Spleen (tissue), 11 donors: ENCODE results near the gene NIPA2. TPM values are rescaled to one million over a fixed set of nuclear protein-coding genes. Genes with fewer than 3 reads are reported as not detected.
"Not testable (repeated sequence)": the region's sequence is repeated elsewhere in the genome, so short reads cannot be mapped to it uniquely, and the experiment has no call there.

Source experiments
- DNase-seq: peaks from one replicate; pipeline ENCODE4 v3.0.0-alpha.2; 2020
- H3K27ac ChIP-seq, 8 donors: fragments of 200-600 bp; sonication (generic) in 7 of 8; 1 replicate in 4 of 8; 2 replicates in 4 of 8; pipeline versions ENCODE4 v1.5.0 to v1.8.0; 2016 to 2021; ENCODE audit warnings: inconsistent platforms in 4 of 8, mild to moderate bottlenecking in 4 of 8, moderate library complexity in 1 of 8
- H3K27me3 ChIP-seq, 7 donors: fragments of 200-600 bp; sonication (generic) in 6 of 7; replicated peaks in 1 of 7; 1 replicate in 4 of 7; 2 replicates in 3 of 7; pipeline versions ENCODE4 v1.5.0 to v1.8.0; 2016 to 2021; ENCODE audit warnings: inconsistent platforms in 3 of 7, mild to moderate bottlenecking in 1 of 7
- H3K36me3 ChIP-seq, 6 donors: fragments of 200-600 bp; sonication (generic) in 5 of 6; 1 replicate in 4 of 6; 2 replicates in 2 of 6; pipeline versions ENCODE4 v1.5.0 to v1.8.0; 2016 to 2021; ENCODE audit warnings: inconsistent platforms in 2 of 6
- H3K4me1 ChIP-seq, 6 donors: fragments of 200-600 bp; sonication (generic) in 5 of 6; 1 replicate in 3 of 6; 2 replicates in 3 of 6; pipeline versions ENCODE4 v1.5.0 to v1.8.0; 2016 to 2021; ENCODE audit warnings: inconsistent platforms in 3 of 6
- H3K4me3 ChIP-seq, 8 donors: fragments of 200-600 bp; sonication (generic) in 7 of 8; 1 replicate in 4 of 8; 2 replicates in 4 of 8; pipeline versions ENCODE4 v1.5.0 to v1.8.0; 2016 to 2021; ENCODE audit warnings: inconsistent platforms in 4 of 8, mild to moderate bottlenecking in 4 of 8, moderate library complexity in 2 of 8
- H3K9me3 ChIP-seq, 8 donors: fragments of 200-600 bp; sonication (generic) in 7 of 8; 1 replicate in 4 of 8; 2 replicates in 4 of 8; pipeline versions ENCODE4 v1.5.0 to v1.8.0; 2016 to 2021; ENCODE audit warnings: inconsistent platforms in 4 of 8
- CTCF ChIP-seq, 11 experiments: fragments of 200-600 bp in 7 of 11; fragments of 450-650 bp in 4 of 11; sonication (generic) in 4 of 11; IDR thresholded peaks in 8 of 11; conservative IDR thresholded peaks in 3 of 11; 1 replicate in 7 of 11; 2 replicates in 4 of 11; pipeline versions ENCODE4 v1.4.0 to v1.8.0; 2016 to 2021; ENCODE audit warnings: antibody characterized with exemption in 11 of 11, inconsistent platforms in 4 of 11, mild to moderate bottlenecking in 1 of 11
- POLR2A ChIP-seq, 3 donors: fragments of 450-650 bp; IDR thresholded peaks; one replicate each; pipeline ENCODE4 v1.5.1; 2017; ENCODE audit warnings: antibody characterized with exemption in 3 of 3, mild to moderate bottlenecking in 1 of 3
- POLR2AphosphoS5 ChIP-seq, 3 donors: sonication (generic); formaldehyde crosslinking; IDR thresholded peaks; one replicate each; pipeline ENCODE4 v1.5.1; 2017; ENCODE audit warnings: antibody characterized with exemption in 3 of 3
- WGBS, 5 donors: extraction: QIAGEN DNeasy Blood & Tissue Kit in 3 of 5; methylation state at CpG; one replicate each; pipeline versions ENCODE4 v1.1.5 to v1.1.7; 2013 to 2018; 5-methylcytosine and 5-hydroxymethylcytosine counted together
- intact Hi-C: fragments of 100-400 bp; cut with DNase I; formaldehyde crosslinking; loops from one replicate; pipeline ENCODE4 v1.15.0; 2023; ENCODE audit warnings: low total_unique reads
- polyA plus RNA-seq, 3 donors: library from polyadenylated mRNA; stranded (reverse); fragments of 200-250 nt; gene quantifications; one replicate each; pipeline ENCODE4 v1.2.1, GENCODE V29; 2013
- total RNA-seq, 7 donors: library from RNA; depleted of rRNA in 3 of 7; stranded (reverse); fragments of >200 nt in 3 of 7; fragmentation: NEBNext Ultra II Directional in 4 of 7; extraction: Animal tissue kit (Norgen Biotek cat#: 25700) in 4 of 7; gene quantifications; one replicate each; pipeline versions ENCODE4 v1.1.0 to v1.2.1, GENCODE V29; 2016 to 2021
- donor health status: healthy with polysubstance abuse.
- donor health status: DM: no; HTN: no; CAD: no; lungs with moderate emphysema.
- donor health status: DM: no; HTN: no; CAD: no.
- donor health status: Bipolar disorder and iron deficiency.
- donor health status: healthy.
- donor health status: DM: no; HTN: no; CAD: no.
- donor health status: DM: yes; HTN: yes; CAD: no.

NIPA2 gene
- total and polyA plus RNA-seq, 10 donors: 18.4 to 91.4 (median 52.8) TPM

DNA sequence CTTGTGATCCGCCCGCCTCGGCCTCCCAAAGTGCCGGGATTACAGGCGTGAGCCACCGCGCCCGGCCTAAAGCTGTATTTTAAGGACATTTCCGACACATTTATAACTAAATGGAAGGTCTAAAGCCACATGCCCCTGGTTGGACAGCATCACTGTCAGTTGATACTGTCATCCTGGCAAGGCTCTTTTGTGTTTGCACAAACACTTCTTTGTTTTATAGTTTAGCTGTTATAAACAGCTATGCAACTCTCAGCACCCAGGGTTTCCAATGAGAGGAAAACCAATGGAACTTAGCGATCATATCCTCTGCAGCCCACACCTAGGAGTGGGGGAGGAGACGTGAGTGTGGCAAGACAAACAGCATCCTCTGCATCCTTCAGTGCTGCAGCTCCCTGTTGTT is 32.3 kb upstream of the NIPA2 start:
- peaks cover 0 to 4% (median 0%) of the 10 kb centered on the region in 6 donors for H3K36me3 ChIP-seq
- H3K27me3 ChIP-seq: no peaks in the 10 kb centered on the region
- no peak for DNase-seq
- H3K4me1 ChIP-seq: peaks cover 0 to 22% (median 0%) of the 10 kb centered on the region in 6 donors
- 93 to 99% (median 96%) methylated on average over 9 to 11 of the region's 11 CpGs for WGBS, 5 donors
- no peak overlapping the region for H3K27ac ChIP-seq
- no peak for TF ChIP-seq CTCF (IDR thresholded peaks at IDR 0.05 in 8 of 11, conservative IDR thresholded peaks at IDR 0.05 in 3 of 11)
- TF ChIP-seq POLR2AphosphoS5 (IDR thresholded peaks at IDR 0.05): no peak
- no peak for TF ChIP-seq POLR2A (IDR thresholded peaks at IDR 0.05)
- H3K4me3 ChIP-seq: no peak overlapping the region
- no peaks in the 10 kb centered on the region for H3K9me3 ChIP-seq
- intact Hi-C loops: no loop called here

DNA sequence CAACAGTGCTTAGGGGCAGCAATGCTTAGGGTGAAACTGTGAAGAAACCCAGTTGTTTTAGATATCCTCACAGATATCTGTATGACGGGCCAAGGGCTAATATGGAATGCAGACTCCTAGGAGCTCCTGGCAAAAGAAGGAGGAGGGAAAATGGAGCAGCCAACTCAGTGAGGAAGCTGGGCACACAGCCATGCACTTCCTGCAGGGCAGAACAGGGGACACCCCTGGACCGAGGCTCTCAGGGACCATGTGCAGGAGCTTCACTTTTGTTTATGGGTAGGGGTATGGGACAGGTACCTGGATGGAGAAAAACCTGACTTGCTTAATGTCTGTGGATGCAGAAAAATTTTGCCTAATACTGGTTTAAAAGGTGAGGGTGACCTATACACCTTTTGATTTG is 31.8 kb upstream of the NIPA2 start:
- no peaks in the 10 kb centered on the region for H3K27me3 ChIP-seq
- peaks cover 0 to 6% (median 0%) of the 10 kb centered on the region in 6 donors for H3K36me3 ChIP-seq
- H3K9me3 ChIP-seq: no peaks in the 10 kb centered on the region
- intact Hi-C loops: no loop called here
- DNase-seq: no peak
- peaks cover 0 to 19% (median 0%) of the 10 kb centered on the region in 6 donors for H3K4me1 ChIP-seq
- H3K27ac ChIP-seq: no peak overlapping the region
- TF ChIP-seq POLR2A (IDR thresholded peaks at IDR 0.05): no peak
- TF ChIP-seq CTCF (IDR thresholded peaks at IDR 0.05 in 8 of 11, conservative IDR thresholded peaks at IDR 0.05 in 3 of 11): no peak
- TF ChIP-seq POLR2AphosphoS5 (IDR thresholded peaks at IDR 0.05): no peak
- 56 to 74% (median 66%) methylated on average over 2 of the region's 2 CpGs for WGBS, 5 donors
- no peak overlapping the region for H3K4me3 ChIP-seq

DNA sequence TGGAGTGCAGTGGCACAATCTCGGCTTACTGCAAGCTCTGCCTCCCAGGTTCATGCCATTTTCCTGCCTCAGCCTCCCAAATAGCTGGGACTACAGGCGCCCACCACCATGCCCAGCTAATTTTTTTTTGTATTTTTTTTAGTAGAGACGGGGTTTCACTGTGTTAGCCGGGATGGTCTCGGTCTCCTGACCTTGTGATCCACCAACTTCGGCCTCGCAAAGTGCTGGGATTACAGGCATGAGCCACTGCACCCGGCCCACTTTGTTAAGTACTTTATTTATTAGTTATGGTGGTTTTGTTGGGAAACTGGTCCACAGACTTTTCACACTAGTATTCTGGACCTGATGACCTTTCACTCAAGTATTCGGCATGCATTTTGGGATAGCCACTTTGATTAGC is 30.6 kb upstream of the NIPA2 start:
- H3K27ac ChIP-seq, intact Hi-C loops, H3K27me3 ChIP-seq, H3K9me3 ChIP-seq, H3K4me3 ChIP-seq, H3K4me1 ChIP-seq: not testable (repeated sequence)
- DNase-seq: peak; percentile 35
- peaks cover 0 to 15% (median 0%) of the 10 kb centered on the region in 6 donors for H3K36me3 ChIP-seq
- 87 to 95% (median 92%) methylated on average over 9 of the region's 9 CpGs for WGBS, 5 donors

DNA sequence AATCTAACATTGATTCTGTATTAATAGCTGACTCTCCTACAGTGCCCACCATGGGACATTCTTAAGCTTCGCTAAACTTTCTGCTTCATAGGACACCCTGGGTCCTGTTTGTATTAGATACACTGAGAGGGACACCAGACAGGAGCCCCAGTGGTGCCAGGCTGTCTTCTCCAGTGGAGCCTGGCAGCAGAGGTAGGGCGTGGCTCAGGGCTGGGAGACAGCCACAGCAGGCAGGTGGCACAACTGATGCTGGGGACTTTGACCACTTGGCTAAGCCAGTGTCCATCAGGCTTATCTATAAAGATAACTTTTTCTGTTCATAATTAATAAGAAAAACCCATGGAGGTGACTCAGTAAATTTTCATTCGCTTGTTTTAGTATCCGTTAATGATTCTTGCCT is 30.2 kb upstream of the NIPA2 start:
- H3K4me3 ChIP-seq: no peak overlapping the region
- peaks cover 0 to 10% (median 0%) of the 10 kb centered on the region in 6 donors for H3K4me1 ChIP-seq
- TF ChIP-seq CTCF (IDR thresholded peaks at IDR 0.05 in 8 of 11, conservative IDR thresholded peaks at IDR 0.05 in 3 of 11) (no peak), POLR2AphosphoS5 (IDR thresholded peaks at IDR 0.05) (no peak), POLR2A (IDR thresholded peaks at IDR 0.05) (no peak)
- 94 to 100% (median 95%) methylated on average over 4 of the region's 4 CpGs for WGBS, 5 donors
- no peaks in the 10 kb centered on the region for H3K27me3 ChIP-seq
- DNase-seq: no peak
- H3K36me3 ChIP-seq: peaks cover 0 to 18% (median 0%) of the 10 kb centered on the region in 6 donors
- no peak overlapping the region for H3K27ac ChIP-seq
- intact Hi-C loops: no loop called here
- H3K9me3 ChIP-seq: no peaks in the 10 kb centered on the region

GRCh38 chr15:22808761-22809280 is 29.6 kb upstream of the NIPA2 start:
- H3K27ac ChIP-seq: no peak overlapping the region
- peaks cover 0 to 10% (median 0%) of the 10 kb centered on the region in 6 donors for H3K4me1 ChIP-seq
- no peak overlapping the region for H3K4me3 ChIP-seq
- intact Hi-C loops: no loop called here
- H3K27me3 ChIP-seq: no peaks in the 10 kb centered on the region
- DNase-seq: no peak
- H3K9me3 ChIP-seq: no peaks in the 10 kb centered on the region
- 79 to 97% (median 95%) methylated on average over 7 of the region's 7 CpGs for whole genome bisulfite sequencing, 5 donors
- TF ChIP-seq POLR2AphosphoS5 (IDR thresholded peaks at IDR 0.05) (no peak), POLR2A (IDR thresholded peaks at IDR 0.05) (no peak), CTCF (IDR thresholded peaks at IDR 0.05 in 8 of 11, conservative IDR thresholded peaks at IDR 0.05 in 3 of 11) (no peak)
- H3K36me3 ChIP-seq: peaks cover 0 to 24% (median 0%) of the 10 kb centered on the region in 6 donors
